Measurements from ENCODE around the gene INF2. TPM values are rescaled to one million over a fixed set of nuclear protein-coding genes. Genes with fewer than 3 reads are reported as not detected.

INF2 gene
- total and polyA plus RNA-seq, 9 of the 15 experiments (the other 6 are each of a cell fraction or from before 2014, with no cell fraction given) = 0.56 to 31.3 (median 7.8) TPM

GRCh38 chr14:104752423-104752734 lies 63.0 kb downstream of the INF2 start:
- BruUV-seq (replicated peaks) = no TSS peak
- Histone ChIP-seq H2AFZ (ENCODE audit: low read depth, low read length) (peak overlapping the region; percentile 98), H3K36me3 (ENCODE audit: control insufficient read depth, insufficient read depth, low read length) (peaks cover 29% of the 10 kb centered on the region; the same call in 2 of the 3 replicates), H3K79me2 (ENCODE audit: control insufficient read depth, insufficient read depth, low read length) (peaks cover 26% of the 10 kb centered on the region), H3K4me2 (ENCODE audit: insufficient read depth, low read length) (peak overlapping the region; percentile 86), H3K27me3 (ENCODE audit: control insufficient read depth in 2 of 2, insufficient read depth in 2 of 2, low read length in 2 of 2) (no peaks in the 10 kb centered on the region), H3K9me1 (ENCODE audit: control insufficient read depth, insufficient read depth, low read length) (no peaks in the 10 kb centered on the region), H3K4me1 (replicated peaks in 1 of 2; ENCODE audit: control insufficient read depth in 2 of 2, insufficient read depth in 2 of 2, low read length in 2 of 2) (peaks cover 9 to 44% of the 10 kb centered on the region in 2 experiments; a peak in 3 of 5 replicates), H3K9ac (ENCODE audit: insufficient read depth in 1 of 2, low read depth in 2 of 2, low read length in 2 of 2) (peak overlapping the region; percentile 92 to 94), H3K4me3 (peak overlapping the region; percentile 98), H3K9me3 (replicated peaks; ENCODE audit: control insufficient read depth, insufficient read depth, low read depth, low read length) (0 out of 2 replicates have a peak, but pooled peaks cover 4% of the 10 kb centered on the region), H4K20me1 (replicated peaks; ENCODE audit: control insufficient read depth, insufficient read depth, low read length) (0 out of 2 replicates have a peak, but pooled peaks cover 8% of the 10 kb centered on the region), H3K27ac (ENCODE audit: extremely low read depth, low read depth, low read length) (peak overlapping the region; percentile 99)
- ChIA-PET CTCF (ENCODE audit: low intra/inter-chr PET ratio) (no interaction called here), POLR2A (interaction anchor here (0.6 to 2.0 kb wide), 16 partner anchors 10 to 1222 kb away, joined by 3 to 7 read pairs (median 4); no protein-coding TSS in a partner anchor)
- WGBS (ENCODE audit: insufficient coverage, low coverage, missing lambda C conversion rate) = 0% methylated on average over 6 of the region's 21 CpGs
- in situ Hi-C loops (cut with MboI) = no loop called here
- no peak for FAIRE-seq
- intact Hi-C loops (cut with micrococcal nuclease) = loop anchor here (5.0 kb wide), 1 partner anchor 75 kb away; no protein-coding TSS in a partner anchor
- ATAC-seq = peak; percentile 95
- DNase-seq (ENCODE audit: extremely low read depth in 1 of 4, low spot score in 3 of 4) = no peak
- peak; percentile 69 for TF ChIP-seq POLR2B (IDR thresholded peaks at IDR 0.05; ENCODE audit: low read depth, partially characterized antibody)
- TF ChIP-seq NFIC (IDR thresholded peaks at IDR 0.05) = 0 out of 2 replicates have a peak, but pooled peaks have one; percentile 3
- no peak for TF ChIP-seq ZNF224 (CRISPR knock-in tag; IDR thresholded peaks at IDR 0.05)
- no peak for TF ChIP-seq CEBPZ (IDR thresholded peaks at IDR 0.05; ENCODE audit: borderline replicate concordance, low read depth, low read length)
- no peak; the same call in 1 of the 2 replicates for TF ChIP-seq ARID4B (CRISPR knock-in tag; IDR thresholded peaks at IDR 0.05)
- TF ChIP-seq YBX1 (IDR thresholded peaks at IDR 0.05) = no peak
- TF ChIP-seq CEBPG (CRISPR knock-in tag; IDR thresholded peaks at IDR 0.05) = no peak
- no peak for TF ChIP-seq CEBPG (tag; conservative IDR thresholded peaks at IDR 0.05 in 1 of 2, IDR thresholded peaks at IDR 0.05 in 1 of 2)
- TF ChIP-seq HDAC3 (IDR thresholded peaks at IDR 0.05; ENCODE audit: borderline replicate concordance, partially characterized antibody) = no peak
- no peak for TF ChIP-seq MEF2D (tag; conservative IDR thresholded peaks at IDR 0.05; ENCODE audit: low read depth)
- TF ChIP-seq HLTF (IDR thresholded peaks at IDR 0.05) = no peak
- TF ChIP-seq ESRRA (IDR thresholded peaks at IDR 0.05; ENCODE audit: borderline replicate concordance, low read depth) = no peak
- TF ChIP-seq THRA (IDR thresholded peaks at IDR 0.05) = no peak
- TF ChIP-seq KLF16 (IDR thresholded peaks at IDR 0.05) = no peak
- 0 out of 2 replicates have a peak, but pooled peaks have one; percentile 29 for TF ChIP-seq MECOM (CRISPR knock-in tag; IDR thresholded peaks at IDR 0.05)

Measured in K562 (cell line).